Measurements from ENCODE around the gene SFMBT2.

- TF ChIP-seq, protein P1, sequence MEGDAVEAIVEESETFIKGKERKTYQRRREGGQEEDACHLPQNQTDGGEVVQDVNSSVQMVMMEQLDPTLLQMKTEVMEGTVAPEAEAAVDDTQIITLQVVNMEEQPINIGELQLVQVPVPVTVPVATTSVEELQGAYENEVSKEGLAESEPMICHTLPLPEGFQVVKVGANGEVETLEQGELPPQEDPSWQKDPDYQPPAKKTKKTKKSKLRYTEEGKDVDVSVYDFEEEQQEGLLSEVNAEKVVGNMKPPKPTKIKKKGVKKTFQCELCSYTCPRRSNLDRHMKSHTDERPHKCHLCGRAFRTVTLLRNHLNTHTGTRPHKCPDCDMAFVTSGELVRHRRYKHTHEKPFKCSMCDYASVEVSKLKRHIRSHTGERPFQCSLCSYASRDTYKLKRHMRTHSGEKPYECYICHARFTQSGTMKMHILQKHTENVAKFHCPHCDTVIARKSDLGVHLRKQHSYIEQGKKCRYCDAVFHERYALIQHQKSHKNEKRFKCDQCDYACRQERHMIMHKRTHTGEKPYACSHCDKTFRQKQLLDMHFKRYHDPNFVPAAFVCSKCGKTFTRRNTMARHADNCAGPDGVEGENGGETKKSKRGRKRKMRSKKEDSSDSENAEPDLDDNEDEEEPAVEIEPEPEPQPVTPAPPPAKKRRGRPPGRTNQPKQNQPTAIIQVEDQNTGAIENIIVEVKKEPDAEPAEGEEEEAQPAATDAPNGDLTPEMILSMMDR (IDR thresholded peaks at IDR 0.05 in 2 of 3, conservative IDR thresholded peaks at IDR 0.05 in 1 of 3; ENCODE audit: borderline replicate concordance in 1 of 3, insufficient read depth in 1 of 3, low read depth in 2 of 3, low read length in 2 of 3) = no peak
- TF ChIP-seq REST (IDR thresholded peaks at IDR 0.05; ENCODE audit: low read depth) = no peak
- no peak for TF ChIP-seq TCF7L2 (IDR thresholded peaks at IDR 0.05; ENCODE audit: borderline replicate concordance, extremely low read depth, insufficient read depth, insufficient read length)
Measured at GRCh38 chr10:7133958-7134357, 276.9 kb downstream of the SFMBT2 start.

Measured in HCT116 (cell line).